Kidney capillary endothelial cell (primary cell): ENCODE results near the gene CARD19.

ENCODE experiments used
- DNase-seq: peaks from one replicate; pipeline ENCODE4 v3.0.0-alpha.2; 2018; ENCODE audit warnings: low spot score

CARD19 gene

GRCh38 chr9:93064392-93065134 lies 31.5 kb upstream of the CARD19 start:
- no peak for DNase-seq

GRCh38 chr9:93065135-93065720 lies 30.8 kb upstream of the CARD19 start:
- no peak for DNase-seq

GRCh38 chr9:93066978-93067603 lies 28.9 kb upstream of the CARD19 start:
- no peak for DNase-seq

- no peak for DNase-seq
Measured at GRCh38 chr9:93068956-93069355, 27.1 kb upstream of the CARD19 start.

GRCh38 chr9:93071464-93071863 lies 24.6 kb upstream of the CARD19 start:
- no peak for DNase-seq

GRCh38 chr9:93072383-93072795 lies 23.6 kb upstream of the CARD19 start:
- no peak for DNase-seq

- DNase-seq: no peak
Measured at GRCh38 chr9:93076101-93076791, 19.8 kb upstream of the CARD19 start.

GRCh38 chr9:93076792-93077128 lies 19.3 kb upstream of the CARD19 start:
- DNase-seq: no peak

GRCh38 chr9:93077367-93077766 lies 18.6 kb upstream of the CARD19 start:
- DNase-seq: no peak

GRCh38 chr9:93077811-93078210 lies 18.2 kb upstream of the CARD19 start:
- DNase-seq: no peak

GRCh38 chr9:93079371-93079770 lies 16.6 kb upstream of the CARD19 start:
- no peak for DNase-seq

GRCh38 chr9:93080406-93080805 lies 15.6 kb upstream of the CARD19 start:
- no peak for DNase-seq

GRCh38 chr9:93081081-93081529 lies 14.9 kb upstream of the CARD19 start:
- DNase-seq: no peak

- no peak for DNase-seq
Measured at GRCh38 chr9:93081931-93082330, 14.1 kb upstream of the CARD19 start.

- no peak for DNase-seq
Measured at GRCh38 chr9:93082841-93083411, 13.1 kb upstream of the CARD19 start.

GRCh38 chr9:93083592-93084470 lies 12.2 kb upstream of the CARD19 start:
- no peak for DNase-seq

GRCh38 chr9:93084471-93084881 lies 11.5 kb upstream of the CARD19 start:
- no peak for DNase-seq

- DNase-seq: no peak
Measured at GRCh38 chr9:93085676-93086075, 10.3 kb upstream of the CARD19 start.

- DNase-seq: no peak
Measured at GRCh38 chr9:93086447-93087224, 9.4 kb upstream of the CARD19 start.

- no peak for DNase-seq
Measured at GRCh38 chr9:93087971-93088655, 7.9 kb upstream of the CARD19 start.
